Upper lobe of left lung (tissue), 6 donors: ENCODE results near the gene OR52A1. TPM values are rescaled to one million over a fixed set of nuclear protein-coding genes. Genes with fewer than 3 reads are reported as not detected.

Experiments
- ATAC-seq, 2 donors: fragments of 200-7000 bp; cut with Tn5 transposase; one replicate each; pipeline ENCODE4 v1.9.1; 2022; ENCODE audit warnings: mild to moderate bottlenecking in 2 of 2, moderate library complexity in 2 of 2; ENCODE audit not compliant: low FRiP score in 2 of 2
- DNase-seq, 2 donors: peaks; one replicate each; pipeline ENCODE4 v3.0.0-alpha.2; 2019 to 2020
- H3K27ac ChIP-seq, 4 donors: fragments of 200-600 bp; sonication (generic); one replicate each; pipeline ENCODE4 v1.5.1; 2016 to 2019
- H3K27me3 ChIP-seq, 4 donors: fragments of 200-600 bp; sonication (generic); one replicate each; pipeline ENCODE4 v1.5.1; 2017 to 2019
- H3K36me3 ChIP-seq, 4 donors: fragments of 200-600 bp; sonication (generic); one replicate each; pipeline ENCODE4 v1.5.1; 2016 to 2019
- H3K4me1 ChIP-seq, 4 donors: fragments of 200-600 bp; sonication (generic); one replicate each; pipeline ENCODE4 v1.5.1; 2018 to 2019
- H3K4me3 ChIP-seq, 4 donors: fragments of 200-600 bp; sonication (generic); one replicate each; pipeline ENCODE4 v1.5.1; 2017 to 2019; ENCODE audit warnings: mild to moderate bottlenecking in 2 of 4, moderate library complexity in 1 of 4
- H3K9me3 ChIP-seq, 4 donors: fragments of 200-600 bp; sonication (generic); one replicate each; pipeline ENCODE4 v1.5.1; 2018 to 2019
- EP300 ChIP-seq, 4 donors: sonication (generic); formaldehyde crosslinking; IDR thresholded peaks; one replicate each; pipeline ENCODE4 v1.5.1; 2017; ENCODE audit warnings: antibody characterized with exemption in 4 of 4, control low read depth in 2 of 4
- POLR2A ChIP-seq, 4 donors: fragments of 450-650 bp; IDR thresholded peaks; one replicate each; pipeline ENCODE4 v1.5.1; 2016 to 2017; ENCODE audit warnings: antibody characterized with exemption in 4 of 4, mild to moderate bottlenecking in 2 of 4
- POLR2AphosphoS5 ChIP-seq, 2 donors: sonication (generic); formaldehyde crosslinking; IDR thresholded peaks; one replicate each; pipeline ENCODE4 v1.5.1; 2017; ENCODE audit warnings: antibody characterized with exemption in 2 of 2
- WGBS, 2 donors: methylation state at CpG; one replicate each; pipeline ENCODE4 v1.1.5; 2017 to 2018; 5-methylcytosine and 5-hydroxymethylcytosine counted together
- total RNA-seq, 6 donors: library from RNA; depleted of rRNA in 4 of 6; stranded (reverse); fragments of >200 nt in 4 of 6; gene quantifications; one replicate each; pipeline versions ENCODE4 v1.1.0 to v1.2.1, GENCODE V29; 2016 to 2021
- TF ChIP-seq, protein P1 (sequence below), 6 experiments: fragments of 450-650 bp in 4 of 6; fragments of 200-600 bp in 2 of 6; sonication (generic) in 2 of 6; IDR thresholded peaks; one replicate each; pipeline ENCODE4 v1.5.1; 2016 to 2019; ENCODE audit warnings: antibody characterized with exemption in 6 of 6
- donor health status: DM: no; HTN: no; CAD: no; lungs with moderate emphysema.
- donor health status: DM: no; HTN: yes; CAD: no; lungs with severe emphysema.

OR52A1 gene
- total RNA-seq, 6 donors from 2014 or later = not detected

DNA sequence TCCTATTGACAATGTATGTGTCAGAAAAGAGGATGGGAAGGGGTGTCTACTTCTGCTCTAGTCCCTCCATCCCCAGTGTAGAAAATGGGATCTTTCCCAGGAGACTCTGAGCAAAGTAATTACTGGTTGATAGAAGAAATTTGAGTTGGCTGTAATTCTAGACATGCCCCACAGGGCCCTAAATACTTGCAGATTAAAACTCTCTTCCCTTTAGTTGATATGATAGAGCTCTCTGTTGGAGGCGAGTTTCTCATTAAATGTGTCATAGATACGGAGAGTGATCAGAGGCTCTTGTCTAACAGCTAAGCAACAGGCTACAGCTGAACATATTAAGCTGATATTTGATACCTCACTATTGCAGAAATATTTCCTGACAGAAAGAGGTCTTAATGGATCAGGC, 52.3 kb downstream of the OR52A1 start:
- Histone ChIP-seq H3K27ac (no peak overlapping the region), H3K9me3 (no peaks in the 10 kb centered on the region), H3K36me3 (no peaks in the 10 kb centered on the region), H3K27me3 (no peaks in the 10 kb centered on the region), H3K4me3 (no peak overlapping the region), H3K4me1 (no peaks in the 10 kb centered on the region)
- DNase-seq = no peak
- TF ChIP-seq EP300 (IDR thresholded peaks at IDR 0.05) (no peak), POLR2A (IDR thresholded peaks at IDR 0.05) (no peak), POLR2AphosphoS5 (IDR thresholded peaks at IDR 0.05) (no peak)
- TF ChIP-seq, protein P1, sequence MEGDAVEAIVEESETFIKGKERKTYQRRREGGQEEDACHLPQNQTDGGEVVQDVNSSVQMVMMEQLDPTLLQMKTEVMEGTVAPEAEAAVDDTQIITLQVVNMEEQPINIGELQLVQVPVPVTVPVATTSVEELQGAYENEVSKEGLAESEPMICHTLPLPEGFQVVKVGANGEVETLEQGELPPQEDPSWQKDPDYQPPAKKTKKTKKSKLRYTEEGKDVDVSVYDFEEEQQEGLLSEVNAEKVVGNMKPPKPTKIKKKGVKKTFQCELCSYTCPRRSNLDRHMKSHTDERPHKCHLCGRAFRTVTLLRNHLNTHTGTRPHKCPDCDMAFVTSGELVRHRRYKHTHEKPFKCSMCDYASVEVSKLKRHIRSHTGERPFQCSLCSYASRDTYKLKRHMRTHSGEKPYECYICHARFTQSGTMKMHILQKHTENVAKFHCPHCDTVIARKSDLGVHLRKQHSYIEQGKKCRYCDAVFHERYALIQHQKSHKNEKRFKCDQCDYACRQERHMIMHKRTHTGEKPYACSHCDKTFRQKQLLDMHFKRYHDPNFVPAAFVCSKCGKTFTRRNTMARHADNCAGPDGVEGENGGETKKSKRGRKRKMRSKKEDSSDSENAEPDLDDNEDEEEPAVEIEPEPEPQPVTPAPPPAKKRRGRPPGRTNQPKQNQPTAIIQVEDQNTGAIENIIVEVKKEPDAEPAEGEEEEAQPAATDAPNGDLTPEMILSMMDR (IDR thresholded peaks at IDR 0.05) = no peak
- 52 to 58% methylated on average over 2 of the region's 2 CpGs for WGBS, 2 donors
- no peak for ATAC-seq

DNA sequence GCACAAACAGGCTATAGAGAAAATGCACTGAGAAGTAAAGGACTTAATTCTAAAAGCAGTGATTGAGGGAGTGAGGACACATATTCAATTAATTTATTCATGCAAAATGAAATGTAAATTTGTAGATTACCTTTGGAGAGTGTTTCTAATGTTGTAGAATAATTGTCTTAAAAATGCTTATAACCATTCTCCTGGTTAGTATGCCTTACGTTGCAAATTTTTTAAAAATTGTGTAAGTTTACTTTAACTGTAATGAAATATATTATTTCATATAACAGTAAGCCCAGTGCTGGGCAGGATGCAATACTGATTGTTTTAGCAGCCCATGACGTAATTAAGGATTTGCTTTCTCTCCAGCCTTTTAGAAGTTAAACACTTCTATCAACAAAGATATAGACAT, 58.5 kb downstream of the OR52A1 start:
- Histone ChIP-seq H3K27ac (no peak overlapping the region), H3K27me3 (no peaks in the 10 kb centered on the region), H3K4me3 (no peak overlapping the region), H3K9me3 (no peaks in the 10 kb centered on the region), H3K4me1 (no peaks in the 10 kb centered on the region), H3K36me3 (no peaks in the 10 kb centered on the region)
- WGBS, 2 donors = 77 to 84% methylated on average over 2 of the region's 2 CpGs
- TF ChIP-seq EP300 (IDR thresholded peaks at IDR 0.05) (no peak), POLR2AphosphoS5 (IDR thresholded peaks at IDR 0.05) (no peak), POLR2A (IDR thresholded peaks at IDR 0.05) (no peak)
- TF ChIP-seq, protein P1 (IDR thresholded peaks at IDR 0.05) = no peak
- no peak for ATAC-seq
- no peak for DNase-seq

Other genes with a start within 250 kb of the OR52A1 start
- not detected for gene OR51G2, start 235.4 kb downstream of the OR52A1 start, total RNA-seq
- gene OR51G1, start 230.4 kb downstream of the OR52A1 start, total RNA-seq = not detected
- gene OR51A4, start 207.2 kb downstream of the OR52A1 start, total RNA-seq = not detected
- not detected for gene OR51A2, start 199.0 kb downstream of the OR52A1 start, total RNA-seq
- gene OR51L1, start 159.9 kb downstream of the OR52A1 start, total RNA-seq = not detected
- not detected for gene OR52J3, start 108.2 kb downstream of the OR52A1 start, total RNA-seq
- gene OR52E2, start 95.1 kb downstream of the OR52A1 start, total RNA-seq = not detected
- gene OR52E1, start 85.2 kb downstream of the OR52A1 start, total RNA-seq = not detected
- not detected for gene OR52A5, start 16.4 kb downstream of the OR52A1 start, total RNA-seq
- not detected for gene OR51V1, start 45.9 kb upstream of the OR52A1 start, total RNA-seq
- gene HBB, start 72.3 kb upstream of the OR52A1 start, total RNA-seq = 1,000 to 10,000 TPM in 2 of 6 donors, 100 to 1,000 TPM in 2, 10 to 100 TPM in 2; 26.2 to 1,949 (median 399) TPM
- gene HBD, start 79.7 kb upstream of the OR52A1 start, total RNA-seq = 1 to 10 TPM in 1 of 6 donors, not detected in 5; 7.2 TPM
- 1 to 10 TPM in 2 of 6 donors, not detected in 4; 2.9 to 4.6 TPM for gene HBG1, start 95.1 kb upstream of the OR52A1 start, total RNA-seq
- 10 to 100 TPM in 1 of 6 donors, 1 to 10 TPM in 1, not detected in 4; 10.0 to 15.8 TPM for gene HBG2, start 100.0 kb upstream of the OR52A1 start, total RNA-seq
- 1 to 10 TPM in 2 of 6 donors, not detected in 4; 2.5 to 3.0 TPM for gene HBE1, start 115.2 kb upstream of the OR52A1 start, total RNA-seq
- gene OR51B4, start 147.2 kb upstream of the OR52A1 start, total RNA-seq = under 1 TPM in 1 of 6 donors, not detected in 5; 0.27 TPM
- 1 to 10 TPM in 1 of 6 donors, not detected in 5; 1.2 TPM for gene OR51B2, start 169.5 kb upstream of the OR52A1 start, total RNA-seq
- gene OR51B5, start 188.8 kb upstream of the OR52A1 start, total RNA-seq = 1 to 10 TPM in 1 of 6 donors, under 1 TPM in 2, not detected in 3; 0.26 to 2.0 (median 0.30) TPM
- gene OR51B6, start 196.8 kb upstream of the OR52A1 start, total RNA-seq = not detected
- not detected for gene OR51M1, start 229.1 kb upstream of the OR52A1 start, total RNA-seq